IPS-18c (cell line): Measurements from ENCODE around the gene EHF.

Experiments
- H3K4me3 ChIP-seq: 2 replicates; pipeline ENCODE4 v1.7.0; 2013; ENCODE audit warnings: low read depth, mild to moderate bottlenecking, low read length, moderate library complexity; ENCODE audit not compliant: insufficient read depth
- H3K9me3 ChIP-seq: one replicate; pipeline ENCODE4 v1.6.1; 2013; ENCODE audit warnings: mild to moderate bottlenecking, low read length, moderate library complexity; ENCODE audit not compliant: control insufficient read depth, insufficient read depth

The EHF gene

GRCh38 chr11:34614344-34615104 lies 6.4 kb upstream of the EHF start:
- Histone ChIP-seq H3K9me3 (no peaks in the 10 kb centered on the region), H3K4me3 (no peak overlapping the region)

DNA sequence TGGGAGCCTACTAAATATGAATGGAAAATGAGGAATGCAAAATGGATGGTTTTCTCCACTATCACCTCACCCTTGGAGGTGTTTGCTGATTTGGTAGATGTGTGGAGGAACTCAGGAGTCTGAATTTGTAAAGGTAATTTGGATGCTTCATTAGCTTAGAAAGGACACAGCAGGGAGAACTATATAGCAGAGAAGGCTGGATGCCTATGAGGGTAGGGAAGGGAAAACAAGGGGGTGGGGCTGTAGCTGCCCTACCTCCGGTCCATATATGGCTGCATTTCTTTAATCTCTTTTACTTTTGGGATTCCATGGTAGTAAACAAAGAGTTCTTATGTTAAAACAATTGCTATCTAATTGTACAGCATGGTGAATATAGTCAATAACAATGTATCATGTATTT lies 4.8 kb upstream of the EHF start:
- Histone ChIP-seq H3K4me3 (no peak overlapping the region), H3K9me3 (no peaks in the 10 kb centered on the region)

DNA sequence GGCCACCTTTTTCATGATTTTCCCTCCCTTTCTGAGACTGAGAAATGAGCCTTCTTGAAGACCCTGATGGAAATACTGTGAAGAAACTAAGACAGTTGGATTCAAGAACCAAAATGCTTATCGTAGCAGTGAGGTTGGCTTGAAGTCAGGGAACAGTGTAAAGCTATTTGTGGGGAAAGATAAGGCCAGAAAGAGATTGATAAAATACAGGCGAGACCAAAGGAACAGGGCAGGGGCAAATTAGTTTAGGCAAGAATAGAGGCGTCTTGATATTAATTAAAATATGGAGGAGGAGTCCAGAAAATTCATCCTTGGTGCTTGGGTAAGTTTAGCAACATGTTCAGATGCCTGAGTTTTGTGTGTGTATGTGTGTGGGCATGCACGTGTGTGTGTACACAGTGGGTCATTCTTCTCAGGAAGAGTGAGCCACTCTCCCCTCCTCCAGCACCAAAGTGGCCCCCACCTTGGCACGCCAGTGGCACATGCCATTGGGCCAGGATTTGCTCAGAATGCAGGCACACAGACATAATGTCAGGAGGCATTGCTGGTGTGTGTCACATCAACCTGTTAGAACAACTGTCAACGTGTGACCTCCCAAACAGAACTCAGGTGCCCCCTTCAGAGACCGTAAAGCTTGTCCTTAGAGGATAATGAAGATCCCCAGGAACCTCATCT lies 3.9 kb upstream of the EHF start:
- H3K9me3 ChIP-seq, result no peaks in the 10 kb centered on the region
- no peak overlapping the region for H3K4me3 ChIP-seq

DNA sequence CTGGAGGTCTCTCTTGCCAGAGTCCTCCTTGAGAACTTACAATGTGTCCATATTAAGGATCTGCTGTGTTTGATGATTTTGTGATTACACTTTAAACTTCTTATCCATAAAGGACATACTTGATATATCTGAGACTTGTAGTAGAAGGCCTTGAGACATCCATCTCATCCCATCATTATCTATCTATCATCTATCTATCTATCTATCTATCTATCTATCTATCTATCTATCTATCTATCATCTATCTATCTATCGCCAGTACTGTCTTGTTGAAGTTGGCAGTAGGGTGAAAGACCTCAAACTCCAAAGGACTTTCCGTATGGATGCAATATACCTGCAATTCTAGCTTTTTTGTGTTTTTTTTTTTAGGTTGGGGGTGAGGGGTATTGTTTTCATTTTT lies 2.5 kb upstream of the EHF start:
- no peaks in the 10 kb centered on the region for H3K9me3 ChIP-seq

GRCh38 chr11:34619062-34619516 lies 1.8 kb upstream of the EHF start:
- H3K4me3 ChIP-seq, result no peak overlapping the region
- H3K9me3 ChIP-seq, result no peaks in the 10 kb centered on the region

More for the DNA sequence above, 2.5 kb upstream of the EHF start:
- H3K4me3 ChIP-seq, result no peak overlapping the region

DNA sequence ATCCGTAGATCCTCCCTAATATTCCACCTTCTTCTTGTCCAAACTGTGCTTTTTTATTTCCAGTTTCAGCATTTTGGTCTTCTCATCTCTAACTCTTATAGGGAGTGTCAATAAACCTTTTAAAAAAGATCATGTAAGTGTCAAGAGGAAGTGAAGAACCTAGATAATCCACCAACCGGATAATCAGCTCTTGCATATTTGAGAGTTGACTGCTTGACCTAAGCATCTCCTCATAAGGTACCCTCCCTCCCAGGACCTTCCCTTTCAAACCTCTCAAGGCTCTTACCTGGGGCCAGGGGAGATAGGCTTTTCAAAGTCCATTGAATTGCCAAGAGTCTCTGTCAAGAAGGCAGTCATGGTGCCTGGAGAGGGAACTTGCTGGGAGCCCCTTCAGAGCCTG lies 691 bp upstream of the EHF start:
- Histone ChIP-seq H3K9me3 (no peaks in the 10 kb centered on the region), H3K4me3 (no peak overlapping the region)

DNA sequence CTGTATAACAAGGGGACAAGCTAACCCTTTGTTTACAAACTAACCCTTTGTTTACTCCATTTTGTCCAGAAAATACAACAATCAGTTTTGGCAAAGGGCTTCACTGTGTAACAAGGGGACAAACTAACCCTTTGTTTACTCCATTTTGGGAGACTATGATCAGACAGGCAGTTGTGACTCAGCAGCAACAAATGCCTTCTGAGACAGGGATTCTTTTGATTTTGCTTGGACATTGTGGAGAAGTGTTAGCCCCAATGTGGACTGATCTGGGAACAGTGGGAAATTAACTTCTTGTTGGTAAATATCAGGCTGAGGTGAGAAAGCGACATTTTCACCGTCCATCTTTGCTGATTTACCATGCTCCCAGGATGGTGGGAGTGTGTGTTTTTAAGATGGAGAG lies 983 bp downstream of the EHF start:
- Histone ChIP-seq H3K9me3 (no peaks in the 10 kb centered on the region), H3K4me3 (no peak overlapping the region)

GRCh38 chr11:34623463-34623862 lies 2.6 kb downstream of the EHF start:
- Histone ChIP-seq H3K4me3 (no peak overlapping the region), H3K9me3 (no peaks in the 10 kb centered on the region)

- Histone ChIP-seq H3K4me3 (no peak overlapping the region), H3K9me3 (no peaks in the 10 kb centered on the region)
Measured at GRCh38 chr11:34624069-34624468, 3.2 kb downstream of the EHF start.

DNA sequence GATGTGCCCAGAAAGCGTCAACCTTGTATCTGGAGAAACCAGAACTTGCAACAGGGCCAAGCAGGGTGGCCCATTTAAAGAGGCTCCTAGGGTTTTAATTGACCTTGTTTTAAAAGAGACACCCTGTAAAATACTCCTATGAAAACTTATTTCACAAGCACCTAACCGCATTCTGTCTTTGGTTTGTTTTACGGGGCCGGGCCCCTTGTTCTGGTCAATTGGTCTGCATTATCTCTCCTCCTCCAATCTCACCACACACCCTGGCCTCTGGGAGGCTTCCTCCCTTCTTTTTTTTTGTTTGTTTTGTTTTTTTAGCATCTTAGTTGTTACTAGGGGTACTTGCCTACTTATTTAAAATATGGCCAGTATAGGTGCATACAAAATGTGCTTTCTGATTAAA lies 4.7 kb downstream of the EHF start:
- Histone ChIP-seq H3K9me3 (no peaks in the 10 kb centered on the region), H3K4me3 (no peak overlapping the region)

DNA sequence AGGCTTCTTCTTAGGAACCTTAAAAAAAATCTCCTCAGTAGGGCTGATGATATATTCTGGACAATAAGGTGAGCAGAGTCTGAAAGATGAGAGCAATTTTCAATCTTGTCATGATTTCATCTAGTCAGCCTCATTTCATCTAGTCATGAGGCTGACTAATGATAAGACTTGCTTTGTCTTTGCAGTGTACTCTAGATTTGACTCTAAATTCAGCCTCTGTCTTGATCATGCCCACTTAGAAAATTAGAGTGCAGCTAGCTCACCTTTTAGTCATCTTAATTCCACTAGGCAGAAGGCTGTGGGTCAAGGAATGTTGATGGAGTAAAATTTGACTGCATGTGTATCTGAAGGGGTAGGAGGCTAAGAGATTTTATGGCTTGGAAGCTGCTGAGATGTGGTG lies 5.5 kb downstream of the EHF start:
- no peak overlapping the region for H3K4me3 ChIP-seq

DNA sequence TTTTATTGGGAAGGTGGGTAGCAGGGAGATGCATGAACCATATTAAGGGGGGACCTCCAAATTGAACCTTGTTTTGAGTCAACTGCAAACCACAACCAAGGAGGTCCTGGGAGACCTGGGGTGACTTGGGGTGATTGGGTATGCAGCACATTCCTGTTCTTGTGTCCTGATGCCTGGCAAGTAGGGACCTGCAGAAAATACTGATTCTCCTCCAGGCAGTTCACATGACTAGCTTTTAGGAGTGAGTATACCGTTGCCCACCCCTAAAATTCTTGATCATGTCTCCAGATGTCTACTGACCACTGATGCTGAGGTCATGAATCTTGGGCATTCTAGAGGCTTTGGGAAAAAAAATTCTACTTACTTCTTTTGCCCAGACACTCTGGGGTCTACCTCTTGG lies 6.3 kb downstream of the EHF start:
- no peaks in the 10 kb centered on the region for H3K9me3 ChIP-seq
- H3K4me3 ChIP-seq, result no peak overlapping the region

More for the DNA sequence above, 5.5 kb downstream of the EHF start:
- H3K9me3 ChIP-seq, result no peaks in the 10 kb centered on the region

DNA sequence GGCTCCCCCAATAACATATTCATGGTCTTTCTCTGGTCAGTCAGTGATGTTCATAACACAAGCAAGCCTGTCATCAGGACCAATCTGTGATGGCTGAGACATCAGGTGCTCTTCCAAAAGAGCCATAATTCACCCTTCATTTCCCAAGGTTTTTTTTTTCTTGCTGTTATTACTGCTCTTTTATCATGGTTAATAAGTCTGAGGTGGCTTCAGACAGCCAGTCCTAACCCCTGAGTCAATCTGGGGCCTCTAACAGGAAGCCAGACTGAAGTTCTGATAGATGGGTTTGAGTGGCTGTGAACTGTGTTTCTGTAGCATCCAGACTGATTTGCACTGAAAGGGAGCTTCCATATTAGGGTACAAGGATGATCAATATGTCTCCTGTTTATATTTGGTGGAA lies 8.8 kb downstream of the EHF start:
- H3K9me3 ChIP-seq, result no peaks in the 10 kb centered on the region
- no peak overlapping the region for H3K4me3 ChIP-seq

GRCh38 chr11:34630544-34630943 lies 9.7 kb downstream of the EHF start:
- H3K4me3 ChIP-seq, result no peak overlapping the region
- H3K9me3 ChIP-seq, result no peaks in the 10 kb centered on the region

GRCh38 chr11:34631297-34631696 lies 10.4 kb downstream of the EHF start:
- Histone ChIP-seq H3K4me3 (no peak overlapping the region), H3K9me3 (no peaks in the 10 kb centered on the region)

DNA sequence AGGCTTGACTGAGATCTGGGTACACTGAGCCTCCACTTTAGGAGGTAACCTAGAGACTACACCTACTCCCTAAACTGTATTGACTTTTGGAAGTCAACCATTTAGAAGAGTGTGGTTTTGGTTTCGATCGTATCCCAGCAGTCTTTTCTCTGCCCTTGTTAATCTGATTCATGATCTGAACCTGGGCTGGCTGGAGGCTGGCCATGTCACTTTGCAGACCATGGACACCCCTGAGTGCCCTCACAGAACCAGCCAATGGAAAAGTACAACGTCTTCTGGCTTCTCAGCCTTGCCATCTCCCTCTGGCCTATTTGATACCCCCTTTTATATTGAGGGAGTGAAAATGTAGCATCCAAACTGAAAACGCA lies 10.8 kb downstream of the EHF start:
- no peak overlapping the region for H3K4me3 ChIP-seq
- no peaks in the 10 kb centered on the region for H3K9me3 ChIP-seq

- no peak overlapping the region for H3K4me3 ChIP-seq
- H3K9me3 ChIP-seq, result no peaks in the 10 kb centered on the region
Measured at GRCh38 chr11:34632105-34632791, 11.4 kb downstream of the EHF start.

DNA sequence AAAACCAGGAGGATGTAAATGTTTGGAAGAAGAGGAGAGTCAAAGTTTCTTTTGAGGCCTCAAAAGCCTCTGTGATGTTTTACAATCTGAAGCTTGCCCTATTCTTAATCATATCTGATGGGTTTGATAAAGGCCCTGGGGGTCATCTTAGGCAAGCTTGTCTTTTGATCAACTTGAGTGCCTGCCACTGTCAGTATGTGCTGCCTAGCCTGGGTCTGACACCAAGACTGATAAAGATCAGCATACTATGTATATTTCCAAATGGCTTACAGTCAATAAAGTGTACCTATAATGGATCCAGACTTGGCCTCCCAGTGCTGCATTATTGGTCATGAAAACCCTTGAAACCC lies 12.7 kb downstream of the EHF start:
- Histone ChIP-seq H3K4me3 (no peak overlapping the region), H3K9me3 (no peaks in the 10 kb centered on the region)
